Nephron (organoid): ENCODE measurements around the gene RBM14.
A peak's percentile ranks its signal among the peaks of the same experiment; 100 is the strongest.

Experiments
- H3K27ac Mint-ChIP-seq, 3 experiments: 2 replicates each; pipeline ENCODE4 v1.8.0; 2020; ENCODE audit warnings: mixed read lengths in 3 of 3, mild to moderate bottlenecking in 2 of 3, moderate library complexity in 1 of 3
- H3K27me3 Mint-ChIP-seq: 2 replicates; pipeline ENCODE4 v1.8.0; 2021; ENCODE audit warnings: low read depth, mild to moderate bottlenecking, moderate library complexity, mixed read lengths
- H3K36me3 Mint-ChIP-seq: 2 replicates; pipeline ENCODE4 v1.8.0; 2020; ENCODE audit warnings: low read depth, mixed read lengths
- H3K4me1 Mint-ChIP-seq: 2 replicates; pipeline ENCODE4 v1.8.0; 2020; ENCODE audit warnings: mixed read lengths
- H3K4me3 Mint-ChIP-seq, 3 experiments: 2 replicates each; pipeline ENCODE4 v1.8.0; 2020; ENCODE audit warnings: mild to moderate bottlenecking in 3 of 3, mixed read lengths in 3 of 3, moderate library complexity in 2 of 3
- H3K9me3 Mint-ChIP-seq: 2 replicates; pipeline ENCODE4 v1.8.0; 2020; ENCODE audit warnings: mixed read lengths
- TF ChIP-seq, protein P1 (sequence below), 3 experiments: fragments of 200-600 bp; sonication (generic); IDR thresholded peaks; one replicate each; pipeline ENCODE4 v1.5.0; 2021; ENCODE audit warnings: antibody characterized with exemption in 3 of 3; ENCODE audit not compliant: unreplicated experiment in 3 of 3

RBM14 gene

DNA sequence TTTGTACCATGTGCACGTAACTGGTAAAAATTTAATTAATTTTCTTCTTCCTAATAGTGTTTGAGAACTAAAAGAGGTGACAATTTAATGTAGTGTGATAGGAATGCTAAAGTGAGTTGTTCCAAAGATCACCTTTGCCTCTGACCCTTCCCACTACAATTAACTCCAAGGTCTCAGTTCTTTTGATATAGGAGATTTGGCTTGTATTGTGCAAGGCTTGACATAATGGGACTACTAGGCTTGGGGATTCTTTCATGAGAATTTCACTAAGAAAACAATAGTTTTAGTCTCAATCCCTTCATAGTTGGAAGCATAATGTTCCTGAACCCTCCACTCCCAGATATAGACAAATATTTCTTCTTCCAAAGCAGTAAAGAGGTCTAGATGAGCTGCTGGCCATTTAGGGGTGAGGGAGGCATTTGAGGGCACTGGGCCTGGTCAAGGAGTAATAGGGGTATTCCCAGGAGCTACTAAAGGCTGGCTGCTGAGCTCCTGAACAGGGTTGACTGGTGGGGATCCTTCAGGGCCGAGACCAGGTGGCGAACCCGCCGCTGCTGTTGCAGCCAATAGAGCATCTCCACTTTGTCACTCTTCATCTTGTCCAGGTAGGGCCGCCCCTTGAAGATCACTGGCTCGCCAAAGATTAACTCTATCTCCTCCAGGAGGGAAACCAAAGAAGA is 26.3 kb upstream of the RBM14 start:
- no peaks in the 10 kb centered on the region for H3K36me3 Mint-ChIP-seq
- peaks cover 12% of the 10 kb centered on the region for H3K4me1 Mint-ChIP-seq
- no peak overlapping the region for H3K27ac Mint-ChIP-seq
- peaks cover 20% of the 10 kb centered on the region for H3K9me3 Mint-ChIP-seq
- peaks cover 2% of the 10 kb centered on the region for H3K27me3 Mint-ChIP-seq
- TF ChIP-seq, protein P1, sequence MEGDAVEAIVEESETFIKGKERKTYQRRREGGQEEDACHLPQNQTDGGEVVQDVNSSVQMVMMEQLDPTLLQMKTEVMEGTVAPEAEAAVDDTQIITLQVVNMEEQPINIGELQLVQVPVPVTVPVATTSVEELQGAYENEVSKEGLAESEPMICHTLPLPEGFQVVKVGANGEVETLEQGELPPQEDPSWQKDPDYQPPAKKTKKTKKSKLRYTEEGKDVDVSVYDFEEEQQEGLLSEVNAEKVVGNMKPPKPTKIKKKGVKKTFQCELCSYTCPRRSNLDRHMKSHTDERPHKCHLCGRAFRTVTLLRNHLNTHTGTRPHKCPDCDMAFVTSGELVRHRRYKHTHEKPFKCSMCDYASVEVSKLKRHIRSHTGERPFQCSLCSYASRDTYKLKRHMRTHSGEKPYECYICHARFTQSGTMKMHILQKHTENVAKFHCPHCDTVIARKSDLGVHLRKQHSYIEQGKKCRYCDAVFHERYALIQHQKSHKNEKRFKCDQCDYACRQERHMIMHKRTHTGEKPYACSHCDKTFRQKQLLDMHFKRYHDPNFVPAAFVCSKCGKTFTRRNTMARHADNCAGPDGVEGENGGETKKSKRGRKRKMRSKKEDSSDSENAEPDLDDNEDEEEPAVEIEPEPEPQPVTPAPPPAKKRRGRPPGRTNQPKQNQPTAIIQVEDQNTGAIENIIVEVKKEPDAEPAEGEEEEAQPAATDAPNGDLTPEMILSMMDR (IDR thresholded peaks at IDR 0.05; ENCODE audit: unreplicated experiment in 3 of 3) = no peak
- H3K4me3 Mint-ChIP-seq = peak overlapping the region; percentile 34 to 64 (median 53)

- H3K27ac Mint-ChIP-seq = no peak overlapping the region
Measured at GRCh38 chr11:66591175-66591574, 25.3 kb upstream of the RBM14 start.

GRCh38 chr11:66592457-66593302 is 23.8 kb upstream of the RBM14 start, which contains the start of the genes CCDC87 and CCS:
Gene CCDC87 (minus strand): TSS chr11:66593063. CDS start chr11:66593015, 48 bp downstream.
Gene CCS (plus strand): TSS chr11:66593185. CDS start chr11:66593262, 77 bp downstream.
- Mint-ChIP-seq H3K27me3 (no peaks in the 10 kb centered on the region), H3K4me1 (peaks cover 19% of the 10 kb centered on the region), H3K36me3 (peaks cover 4% of the 10 kb centered on the region), H3K9me3 (peaks cover 13% of the 10 kb centered on the region), H3K27ac (peak within 1 kb of the TSS; percentile 89 to 97 (median 95)), H3K4me3 (peak within 1 kb of the TSS; percentile 99 to 100 (median 100))
- TF ChIP-seq, protein P1 (IDR thresholded peaks at IDR 0.05; ENCODE audit: unreplicated experiment in 3 of 3) = peak; percentile 50 to 71 (median 56)

More at GRCh38 chr11:66591175-66591574, 25.3 kb upstream of the RBM14 start:
- Mint-ChIP-seq H3K36me3 (no peaks in the 10 kb centered on the region), H3K4me1 (peaks cover 19% of the 10 kb centered on the region), H3K9me3 (peaks cover 18% of the 10 kb centered on the region), H3K4me3 (peak overlapping the region; percentile 52 to 100 (median 54)), H3K27me3 (no peaks in the 10 kb centered on the region)
- TF ChIP-seq, protein P1 (IDR thresholded peaks at IDR 0.05; ENCODE audit: unreplicated experiment in 3 of 3) = no peak

GRCh38 chr11:66593303-66593635 is 23.2 kb upstream of the RBM14 start:
- H3K4me3 Mint-ChIP-seq = peak overlapping the region; percentile 99 to 100 (median 100)
- H3K36me3 Mint-ChIP-seq = peaks cover 4% of the 10 kb centered on the region
- H3K27me3 Mint-ChIP-seq = no peaks in the 10 kb centered on the region
- TF ChIP-seq, protein P1 (IDR thresholded peaks at IDR 0.05; ENCODE audit: unreplicated experiment in 3 of 3) = no peak
- peaks cover 19% of the 10 kb centered on the region for H3K4me1 Mint-ChIP-seq
- peaks cover 13% of the 10 kb centered on the region for H3K9me3 Mint-ChIP-seq
- peak overlapping the region; percentile 89 to 97 (median 95) for H3K27ac Mint-ChIP-seq

- TF ChIP-seq, protein P1 (IDR thresholded peaks at IDR 0.05; ENCODE audit: unreplicated experiment in 3 of 3) = no peak
- peak overlapping the region in 1 of 3 experiments; percentile 97 for H3K27ac Mint-ChIP-seq
- H3K27me3 Mint-ChIP-seq = no peaks in the 10 kb centered on the region
- H3K4me3 Mint-ChIP-seq = peak overlapping the region; percentile 99 to 100 (median 100)
- H3K36me3 Mint-ChIP-seq = peaks cover 5% of the 10 kb centered on the region
- H3K9me3 Mint-ChIP-seq = peaks cover 13% of the 10 kb centered on the region
- peaks cover 19% of the 10 kb centered on the region for H3K4me1 Mint-ChIP-seq
Measured at GRCh38 chr11:66593650-66594049, 22.8 kb upstream of the RBM14 start.
